ENCODE measurements around the gene TIFAB. TPM values are rescaled to one million over a fixed set of nuclear protein-coding genes. Genes with fewer than 3 reads are reported as not detected.

Gene TIFAB
- total and polyA plus RNA-seq, 2 experiments from 2014 or later = not detected

GRCh38 chr5:135428586-135428985, 23.6 kb downstream of the TIFAB start:
- peaks cover 8% of the 10 kb centered on the region; the same call in 2 of the 3 replicates for H3K36me3 Mint-ChIP-seq (ENCODE audit: low read depth)
- Histone ChIP-seq H3K27me3 (ENCODE audit: insufficient read depth) (no peaks in the 10 kb centered on the region), H3K4me1 (ENCODE audit: insufficient read depth) (no peaks in the 10 kb centered on the region), H3K79me2 (replicated peaks; ENCODE audit: insufficient read depth) (no peaks in the 10 kb centered on the region), H3K27ac (ENCODE audit: low read depth) (no peak overlapping the region), H2AFZ (no peak overlapping the region), H4K20me1 (replicated peaks; ENCODE audit: insufficient read depth) (no peaks in the 10 kb centered on the region), H3K4me2 (no peak overlapping the region), H3F3A (replicated peaks; ENCODE audit: low read depth) (no peaks in the 10 kb centered on the region), H3K4me3 (no peak overlapping the region), H3K9me2 (ENCODE audit: insufficient read depth) (no peaks in the 10 kb centered on the region), H3K36me3 (ENCODE audit: insufficient read depth) (no peaks in the 10 kb centered on the region)
- H3K27ac Mint-ChIP-seq = no peak overlapping the region
- peaks cover 11% of the 10 kb centered on the region; the same call in 2 of the 3 replicates for H3K9me3 Mint-ChIP-seq
- H3K4me1 Mint-ChIP-seq = no peaks in the 10 kb centered on the region; the same call in 2 of the 3 replicates
- H3K4me3 Mint-ChIP-seq = no peak overlapping the region
- DNase-seq (ENCODE audit: low spot score) (no peak), ATAC-seq (no peak)
- TF ChIP-seq ETS1 (IDR thresholded peaks at IDR 0.05) (no peak), CTCF (conservative IDR thresholded peaks at IDR 0.05; ENCODE audit: low read depth in 2 of 2) (no peak), NANOG (IDR thresholded peaks at IDR 0.05; ENCODE audit: borderline replicate concordance) (no peak), CREB1 (CRISPR knock-in tag; IDR thresholded peaks at IDR 0.05; ENCODE audit: low read depth) (no peak), REST (IDR thresholded peaks at IDR 0.05; ENCODE audit: unreplicated experiment) (no peak), ZNF331 (CRISPR knock-in tag; IDR thresholded peaks at IDR 0.05; ENCODE audit: low read depth) (no peak), EZH2 (IDR thresholded peaks at IDR 0.05; ENCODE audit: low read depth, unreplicated experiment) (no peak), ZNF462 (CRISPR knock-in tag; IDR thresholded peaks at IDR 0.05) (no peak), POLR2AphosphoS5 (IDR thresholded peaks at IDR 0.05; ENCODE audit: low read depth) (no peak), JUNB (IDR thresholded peaks at IDR 0.05; ENCODE audit: unreplicated experiment) (no peak)
- peaks cover 4% of the 10 kb centered on the region for H3K27me3 Mint-ChIP-seq (ENCODE audit: insufficient read depth, low read depth, poor library complexity)

Data from GM23338 (cell line).